Medulla oblongata (tissue), 1 donor: ENCODE results near the gene DUS1L.

Source experiments
- DNase-seq: peaks from one replicate; pipeline ENCODE4 v3.0.0-alpha.2; 2015; ENCODE audit errors: extremely low spot score

The DUS1L gene

DNA sequence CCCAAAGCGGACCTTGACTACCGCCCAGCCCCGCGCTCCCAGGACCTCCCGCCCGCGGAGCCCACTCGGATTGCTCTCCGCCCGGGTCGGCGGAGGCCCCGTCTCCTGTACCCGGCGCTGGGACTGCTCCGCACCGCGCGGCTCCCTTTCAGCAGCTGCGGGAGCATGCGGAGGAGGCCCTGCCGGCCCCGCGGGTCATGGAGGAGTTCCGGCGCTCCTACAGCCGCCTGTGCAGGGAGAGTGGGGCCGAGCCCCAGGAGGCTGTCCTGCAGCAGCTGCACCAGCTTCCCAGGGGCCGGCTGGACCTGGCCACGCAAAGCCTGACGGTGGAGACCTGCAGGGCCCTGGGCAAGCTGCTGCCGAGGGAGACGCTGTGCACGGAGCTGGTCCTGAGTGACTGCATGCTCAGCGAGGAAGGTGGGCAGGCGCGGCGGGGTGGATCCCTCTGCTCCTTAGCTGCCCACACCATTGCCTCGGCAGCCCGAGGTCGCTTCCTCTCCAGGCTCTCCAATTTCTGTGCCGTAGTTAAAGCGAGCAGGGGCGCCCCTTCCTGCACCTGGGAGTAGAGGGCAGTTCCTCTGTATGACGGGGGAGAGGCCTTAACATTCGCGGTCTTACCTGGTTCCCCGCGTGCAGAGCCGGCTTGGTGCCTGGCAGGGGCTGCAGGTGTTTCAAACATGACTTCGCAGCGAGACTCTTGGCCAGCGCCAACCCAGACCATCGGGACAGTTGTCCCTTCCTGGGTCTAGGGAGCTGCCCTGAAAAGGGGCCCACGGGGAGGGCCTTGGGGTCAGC is 42.0 kb downstream of the DUS1L start:
- DNase-seq = no peak

DNA sequence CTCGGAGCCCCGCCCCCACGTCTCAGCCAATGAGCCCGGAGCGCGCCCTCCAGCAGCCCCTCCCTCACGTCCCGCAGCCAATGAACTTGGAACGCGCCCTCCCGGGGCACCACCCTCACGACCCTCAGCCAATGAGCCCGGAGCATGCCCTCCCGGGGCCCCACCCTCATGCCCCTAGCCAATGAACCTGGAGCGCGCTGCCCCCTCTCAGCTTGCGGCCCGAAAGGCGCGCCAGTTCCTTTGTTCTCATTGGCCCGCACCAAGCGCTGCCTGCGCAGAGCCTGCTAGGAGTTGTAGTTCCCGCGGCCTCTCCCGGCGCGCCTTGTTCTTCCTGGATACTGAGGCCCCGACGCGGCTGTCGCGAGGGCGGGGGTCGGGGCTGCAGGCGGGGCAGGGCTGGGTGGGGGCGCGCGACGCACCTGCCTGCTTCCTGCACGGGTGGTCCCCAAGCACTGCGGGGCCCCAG is 42.6 kb downstream of the DUS1L start, which contains the start of gene LRRC45:
LRRC45 (plus strand) TSS at position 325 of the 466 bp plus-strand sequence. CDS start 339 bp downstream, outside the sequence.
- peak; percentile 99 for DNase-seq

DNA sequence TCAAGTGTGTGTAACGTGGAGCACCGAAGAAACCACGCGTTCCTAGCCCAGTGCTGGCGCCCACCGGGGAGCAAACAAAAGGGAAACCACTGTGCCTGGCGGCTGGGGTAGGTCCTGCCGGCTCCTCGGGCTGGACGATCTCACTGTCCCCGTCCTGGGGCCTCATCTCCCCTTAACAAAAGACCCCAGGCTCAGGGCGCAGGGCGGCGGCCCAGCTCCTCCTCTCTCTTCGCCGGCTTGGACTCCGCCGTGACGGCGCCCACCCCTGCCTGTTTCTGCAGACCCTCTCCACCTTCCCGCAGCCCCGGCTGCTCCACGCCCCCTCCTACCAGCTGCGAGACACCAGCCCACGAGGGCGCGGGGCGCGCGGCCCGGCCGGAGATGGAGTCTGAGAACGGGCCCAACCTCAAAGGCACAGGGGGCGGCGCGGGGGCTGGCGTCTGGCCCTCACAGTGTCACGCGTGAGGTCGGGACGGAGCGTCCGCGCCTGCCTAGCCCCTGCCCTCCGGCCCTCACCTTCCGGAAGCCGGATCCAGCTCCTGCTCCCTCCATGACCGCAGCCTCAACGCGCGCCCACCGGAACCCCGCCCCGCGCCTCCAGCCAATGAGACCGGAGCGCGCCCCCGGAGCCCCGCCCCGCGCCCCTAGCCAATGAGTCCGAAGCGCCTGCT is 43.2 kb downstream of the DUS1L start, which contains the start of gene CENPX:
CENPX (minus strand) TSS at position 569 of the 671 bp plus-strand sequence; CDS start at position 552, 17 bp downstream.
- DNase-seq = no peak

DNA sequence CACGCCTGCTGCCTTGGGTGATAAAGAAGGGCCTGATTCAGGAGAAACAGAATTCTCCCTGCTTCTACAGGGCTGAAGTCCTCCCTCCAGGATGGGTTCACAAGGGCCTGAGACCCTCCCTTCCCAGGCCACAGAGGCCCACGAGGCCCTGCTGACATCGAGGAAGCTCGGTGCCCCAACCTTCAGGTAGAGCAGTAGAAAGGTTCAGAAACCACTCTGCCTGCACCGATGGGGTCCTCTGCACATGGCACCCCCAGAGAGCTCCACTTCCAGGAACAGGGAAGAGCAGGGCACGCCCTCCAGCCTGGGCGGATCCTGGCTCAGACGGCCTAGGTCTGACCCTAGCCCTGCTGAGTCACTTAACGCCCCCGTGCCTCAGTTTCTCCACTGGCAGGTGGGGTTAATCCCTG is 43.7 kb downstream of the DUS1L start:
- DNase-seq = no peak

DNA sequence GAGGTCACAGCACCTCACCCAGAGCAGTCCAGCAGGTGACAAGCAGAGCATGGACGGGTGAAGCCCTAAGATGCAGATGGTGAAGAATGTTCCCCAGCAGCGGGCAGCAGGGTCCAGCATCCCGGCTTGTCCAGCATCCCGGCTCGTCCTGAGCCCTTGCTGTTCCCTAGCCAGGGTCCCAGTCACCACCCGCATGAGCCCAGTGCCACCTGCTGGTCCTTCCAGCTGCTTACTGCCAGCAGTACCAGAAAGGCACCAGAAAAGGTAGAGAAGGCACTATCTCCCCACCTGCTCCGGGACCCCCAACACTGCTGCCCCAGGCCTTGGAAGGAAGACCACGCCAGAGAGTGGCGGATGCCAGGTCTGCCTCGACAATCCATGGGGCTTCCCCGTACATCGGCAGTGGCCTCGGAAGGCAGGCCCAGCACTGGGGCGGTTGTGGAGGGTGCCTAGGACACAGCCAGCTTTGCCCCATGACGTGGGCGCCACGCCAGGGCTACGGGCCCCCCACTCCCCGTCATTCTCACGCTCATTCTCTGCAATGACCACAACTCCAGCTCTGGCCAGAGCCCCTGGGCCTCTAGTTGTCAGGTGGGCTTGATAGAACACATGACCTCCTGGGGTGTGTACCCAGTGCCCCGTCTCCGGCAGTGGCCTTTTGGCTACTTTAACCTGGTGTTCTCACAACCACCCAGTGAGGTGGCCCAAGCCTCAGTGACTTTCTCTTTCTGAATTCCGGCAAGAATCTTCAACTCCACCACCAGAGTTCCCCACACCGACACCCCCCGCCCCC is 44.3 kb downstream of the DUS1L start:
- peak; percentile 82 for DNase-seq

DNA sequence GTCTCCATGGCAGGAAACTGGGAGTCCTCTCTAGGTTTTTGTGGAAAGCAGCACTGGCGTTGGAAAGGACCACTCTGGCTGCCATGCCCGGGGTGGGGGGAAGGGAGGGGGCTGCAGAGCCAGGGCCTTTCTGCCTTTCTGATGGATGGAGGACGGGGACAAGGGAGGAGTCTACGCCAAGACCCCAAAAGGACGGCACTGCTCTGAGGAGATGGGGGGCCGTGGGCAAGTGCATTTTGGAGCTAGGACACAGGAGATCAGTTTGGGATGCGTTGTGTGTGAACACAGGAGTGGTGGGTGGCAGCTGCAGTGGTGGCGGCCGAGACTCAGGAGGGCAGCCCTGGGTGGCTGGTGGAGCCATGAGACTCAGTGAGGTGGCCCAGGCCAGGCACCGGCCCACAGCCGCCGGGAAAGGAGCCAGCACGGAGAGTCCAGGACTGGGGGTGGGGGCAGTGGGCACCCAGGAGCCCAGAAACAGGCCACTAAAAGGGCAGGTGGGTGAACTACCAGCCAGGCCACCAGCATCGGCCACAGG is 45.0 kb downstream of the DUS1L start:
- peak; percentile 29 for DNase-seq

DNA sequence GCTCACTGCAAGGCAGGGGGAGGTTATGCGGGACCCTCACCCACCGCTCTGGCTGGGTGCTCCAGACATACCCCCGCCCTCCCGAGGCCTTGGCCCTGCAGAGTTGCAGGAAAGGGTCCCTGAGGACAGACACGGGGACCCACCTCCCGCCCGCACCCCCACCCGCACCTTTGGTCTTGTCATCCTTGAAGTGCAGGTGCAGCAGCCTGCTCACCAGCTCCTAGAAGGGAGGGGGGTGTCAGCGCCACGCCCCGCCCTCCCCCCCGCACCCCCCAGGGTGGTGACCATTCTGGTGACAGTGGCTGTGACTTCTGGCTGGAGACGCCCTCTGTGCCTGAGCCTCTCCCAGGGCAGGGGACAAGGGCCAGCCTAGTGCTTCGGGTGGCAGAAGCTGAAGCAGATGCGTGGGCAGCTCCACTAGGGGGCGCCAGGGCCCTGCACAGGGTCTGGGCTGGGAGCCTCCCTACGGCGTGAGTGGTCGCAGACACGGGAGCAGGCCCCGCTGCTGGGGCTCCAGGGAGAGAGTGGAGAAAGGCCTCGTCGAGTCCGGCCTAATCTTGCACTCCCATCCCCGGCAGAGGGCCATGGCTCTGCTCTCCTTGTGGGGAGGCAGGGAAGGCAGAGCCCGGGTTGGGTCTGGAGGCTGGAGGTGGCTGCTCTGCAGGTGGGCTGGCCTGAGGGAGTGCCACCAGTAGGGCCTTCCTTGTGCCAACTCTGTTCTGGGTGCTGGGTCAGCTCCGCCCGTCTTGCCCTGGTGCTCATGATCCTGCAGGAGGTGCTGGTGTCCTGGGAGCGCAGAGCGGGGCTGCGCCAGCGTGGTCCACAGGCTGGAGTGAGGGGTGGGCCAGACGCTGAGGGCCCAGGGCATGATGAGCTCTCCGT is 45.7 kb downstream of the DUS1L start:
- no peak for DNase-seq

DNA sequence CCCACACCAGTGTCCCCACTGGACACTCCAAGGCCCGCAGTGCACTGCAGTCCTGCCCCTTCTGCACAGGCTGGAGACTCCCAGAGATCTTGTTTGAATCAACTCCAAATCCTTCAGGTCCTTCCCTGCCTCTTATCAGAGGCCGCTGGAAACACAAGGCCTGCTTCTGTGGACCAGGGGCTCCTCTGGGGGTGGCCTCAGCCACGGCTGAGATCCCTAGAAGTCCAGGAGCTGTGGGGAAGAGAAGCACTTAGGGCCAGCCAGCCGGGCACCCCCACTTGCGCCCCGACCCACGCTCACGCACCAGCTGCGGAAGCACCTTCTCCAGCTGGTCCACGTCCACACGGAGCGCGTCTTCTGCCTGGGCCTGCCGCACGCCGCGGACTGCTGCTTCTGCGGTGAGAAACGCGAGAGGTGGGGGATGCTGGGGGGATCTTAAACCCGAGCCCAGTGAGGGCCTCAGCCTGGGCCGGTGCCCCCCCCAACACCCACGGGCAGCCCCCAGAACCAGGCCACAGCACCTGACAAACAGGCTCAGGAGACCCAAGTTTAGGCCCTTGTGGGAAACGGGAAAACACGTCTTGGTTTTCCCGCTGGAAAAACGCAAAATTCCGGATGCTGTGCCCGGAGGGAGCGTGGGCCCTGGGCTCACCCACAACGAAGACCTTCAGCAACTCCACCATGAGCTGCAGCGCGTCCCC is 46.5 kb downstream of the DUS1L start:
- DNase-seq = no peak

DNA sequence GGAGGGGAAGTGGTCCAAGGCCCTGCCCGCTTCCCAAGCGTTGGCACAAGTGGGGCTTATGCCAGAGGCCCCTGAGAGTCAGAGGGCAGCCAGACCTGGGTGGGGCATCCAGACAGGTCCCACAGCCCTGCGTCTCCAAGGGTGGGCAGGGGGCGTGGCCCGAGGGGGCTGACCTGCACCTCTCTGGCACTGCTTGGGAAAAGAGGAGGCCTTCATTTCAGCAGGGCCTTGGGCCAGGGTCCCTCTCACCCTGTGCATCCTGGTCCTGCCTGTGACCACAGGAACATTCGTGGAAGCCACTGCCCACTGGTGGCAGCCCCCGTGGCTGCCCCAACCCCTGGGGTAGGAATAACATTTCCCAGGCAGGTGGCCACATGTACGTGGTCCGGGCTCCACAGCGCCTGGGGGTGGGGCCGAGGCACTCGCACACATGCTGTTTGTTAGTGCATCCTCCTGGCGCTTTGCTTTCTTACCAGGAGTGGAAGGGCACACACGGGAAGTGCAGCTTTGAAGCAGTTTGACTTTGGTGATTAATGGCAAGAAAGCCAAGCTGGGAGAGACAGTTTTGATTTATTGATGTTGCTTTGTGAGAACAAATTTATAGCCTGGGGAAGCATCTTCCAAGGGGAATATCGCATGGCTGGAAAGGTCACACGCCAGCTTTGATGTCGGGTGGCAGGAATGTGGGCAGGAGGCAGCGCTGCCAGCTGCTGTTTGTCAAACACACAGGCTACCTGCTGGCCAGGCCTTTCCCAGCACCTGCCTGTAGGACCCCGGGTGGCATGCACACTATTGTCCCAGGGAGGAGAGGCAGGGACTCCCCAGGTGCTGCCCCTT is 47.2 kb downstream of the DUS1L start:
- no peak for DNase-seq

DNA sequence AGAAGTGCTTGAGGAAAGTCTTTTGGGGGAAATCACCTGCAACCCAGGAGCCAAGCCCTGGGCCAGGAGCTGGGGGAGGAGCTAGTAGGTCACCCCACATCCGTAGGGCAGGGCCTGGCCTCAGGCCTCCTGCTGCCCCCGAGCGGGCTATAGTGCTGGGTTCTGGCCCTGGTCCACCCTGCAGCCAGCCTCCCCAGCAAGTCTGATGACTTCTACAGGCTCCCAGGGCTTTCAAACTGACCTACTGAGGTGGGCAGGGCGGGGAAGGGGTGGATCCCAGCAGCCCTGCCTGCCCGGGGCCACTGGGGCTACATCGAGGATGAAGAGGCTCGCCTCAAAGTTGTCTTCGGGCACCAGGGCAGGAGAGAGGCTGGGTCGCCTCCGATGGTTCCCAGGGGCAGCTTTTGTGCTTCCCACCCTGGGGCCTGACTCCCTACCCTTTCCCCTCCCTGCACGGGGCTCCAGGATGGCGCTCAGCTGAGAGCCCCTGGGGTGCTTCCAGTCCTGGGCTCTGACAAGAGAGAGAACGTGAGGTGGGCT is 47.9 kb downstream of the DUS1L start:
- no peak for DNase-seq

DNA sequence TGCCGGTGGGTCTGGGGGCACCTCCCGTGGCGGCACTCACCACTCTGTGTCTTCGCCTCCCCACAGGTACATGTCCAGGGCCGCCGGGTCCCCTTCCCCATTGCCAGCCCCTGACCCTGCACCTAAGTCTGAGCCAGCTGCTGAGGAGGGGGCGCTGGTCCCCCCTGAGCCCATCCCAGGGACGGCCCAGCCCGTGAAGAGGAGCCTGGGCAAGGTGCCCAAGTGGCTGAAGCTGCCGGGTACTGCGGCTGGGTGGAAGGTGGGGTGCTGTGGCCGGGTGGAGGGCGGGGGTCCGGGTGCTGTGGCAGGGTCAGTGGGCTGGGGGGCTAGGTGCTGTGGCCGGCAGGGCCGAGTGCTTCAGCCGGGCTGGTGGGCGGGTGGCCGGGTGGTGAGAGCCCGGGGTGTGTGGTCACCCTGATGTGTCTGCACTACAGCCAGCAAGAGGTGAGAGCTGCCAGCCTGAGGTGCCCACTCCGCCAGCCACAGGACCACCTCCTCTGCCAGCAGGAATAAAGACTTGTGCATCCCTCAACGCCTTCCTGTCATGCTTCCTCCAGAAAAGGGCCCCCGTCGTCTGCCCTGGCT is 48.6 kb downstream of the DUS1L start:
- DNase-seq = no peak

DNA sequence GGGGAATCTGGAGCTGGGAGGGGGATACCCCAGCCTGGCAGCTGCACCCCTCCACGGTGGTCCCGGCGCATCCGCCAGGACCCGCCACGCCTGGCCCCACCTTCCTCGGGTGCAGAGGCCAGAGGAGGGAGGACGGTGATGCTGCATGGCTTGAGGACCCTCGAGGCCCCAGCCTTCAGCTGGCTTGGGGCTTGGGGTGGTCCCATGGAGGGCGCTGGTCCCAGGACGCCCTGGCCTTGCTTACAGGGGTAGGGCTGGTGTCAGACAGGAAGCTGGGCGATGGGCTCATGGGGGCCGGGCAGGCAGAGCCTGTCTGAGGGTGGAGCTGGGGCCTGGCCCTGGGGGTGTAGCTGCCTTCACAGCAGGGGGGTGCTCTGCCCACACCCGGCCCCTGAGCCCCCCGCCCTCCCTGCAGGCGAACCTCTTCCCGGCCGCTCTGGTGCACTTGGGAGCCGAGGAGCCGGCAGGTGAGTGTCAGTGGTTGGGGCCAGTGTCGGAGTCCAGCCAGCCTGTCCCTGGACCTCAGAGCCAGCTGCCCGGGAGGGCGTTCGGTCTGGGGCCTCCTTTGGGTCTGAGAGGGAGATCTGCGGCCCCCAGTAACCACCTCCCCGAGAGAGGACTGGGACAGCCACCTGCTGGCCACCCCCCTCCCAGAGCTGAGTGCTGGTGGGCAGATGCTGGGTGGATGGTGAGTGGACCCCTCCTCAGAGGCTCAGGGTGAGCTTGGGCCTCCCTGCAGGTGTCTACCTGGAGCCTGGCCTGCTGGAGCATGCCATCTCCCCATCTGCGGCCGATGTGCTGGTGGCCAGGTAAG is 49.3 kb downstream of the DUS1L start:
- no peak for DNase-seq

DNA sequence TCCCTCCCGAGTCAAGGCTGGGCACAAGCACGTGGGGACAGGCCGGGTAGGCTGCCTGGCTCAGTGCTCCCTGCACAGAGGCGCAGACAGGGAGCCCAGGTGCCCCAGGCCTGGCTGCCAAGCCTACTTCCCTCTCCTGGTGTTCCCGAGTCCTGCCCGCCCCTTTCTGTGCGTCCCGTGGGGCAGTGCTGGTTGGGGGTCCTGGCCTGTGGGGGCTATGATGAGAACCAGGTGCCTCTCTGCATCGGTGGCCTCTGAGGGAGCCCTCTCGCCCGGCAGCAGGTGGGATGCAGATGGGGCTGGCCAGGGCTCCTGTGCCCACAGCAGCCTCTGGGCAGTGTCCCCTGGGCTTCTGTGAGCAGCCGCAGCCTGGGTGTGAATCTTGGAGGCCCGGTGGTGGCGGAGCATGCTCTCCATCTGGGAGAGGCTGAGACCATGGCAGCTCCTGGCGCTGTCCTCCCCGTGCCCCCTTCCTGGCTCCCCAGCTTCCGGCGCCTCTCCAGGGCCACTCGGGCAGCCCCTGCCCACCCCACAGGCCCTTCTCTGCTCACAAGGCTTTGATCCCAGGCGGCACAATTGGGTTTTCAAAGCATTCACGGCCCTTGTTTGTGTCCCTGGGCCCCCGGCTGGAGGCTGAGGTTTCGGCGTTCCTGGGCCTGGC is 50.2 kb downstream of the DUS1L start:
- no peak for DNase-seq

DNA sequence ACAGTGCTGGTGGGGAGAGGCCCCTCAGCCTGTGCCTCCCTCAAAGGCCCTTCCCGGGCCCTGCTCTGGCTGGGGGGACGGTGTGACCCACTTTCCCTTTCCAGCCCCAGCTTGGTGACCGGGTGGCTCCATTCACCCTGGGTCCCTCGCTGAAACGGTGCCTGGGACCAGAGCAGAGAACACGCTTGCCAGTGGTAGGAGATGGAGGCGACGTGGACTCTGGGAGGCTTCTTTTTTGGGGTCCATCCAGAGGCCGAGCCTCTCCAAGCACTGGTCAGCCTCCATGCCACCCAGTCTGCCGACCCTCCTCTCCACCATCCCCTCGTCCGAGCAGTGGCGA is 50.7 kb downstream of the DUS1L start:
- DNase-seq = no peak

DNA sequence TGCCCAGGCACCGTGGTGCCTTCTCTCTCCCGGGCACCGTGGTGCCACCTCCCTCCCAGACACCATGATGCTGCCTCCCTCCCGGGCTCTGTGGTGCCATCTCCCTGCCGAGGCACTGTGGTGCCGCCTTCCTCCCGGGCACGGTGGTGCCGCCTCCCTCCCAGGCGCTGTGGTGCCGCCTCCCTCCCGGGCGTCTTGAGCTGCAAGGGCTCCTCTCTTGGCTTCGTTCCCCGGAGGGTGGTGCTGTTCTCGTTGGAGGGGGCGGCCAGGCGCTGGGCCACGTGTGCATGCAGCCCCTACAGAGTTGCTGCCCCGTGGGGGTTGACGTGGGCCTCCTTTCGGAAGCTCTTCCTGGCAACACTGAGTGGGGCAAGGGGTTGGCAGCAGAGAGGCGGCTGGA is 51.2 kb downstream of the DUS1L start:
- no peak for DNase-seq

DNA sequence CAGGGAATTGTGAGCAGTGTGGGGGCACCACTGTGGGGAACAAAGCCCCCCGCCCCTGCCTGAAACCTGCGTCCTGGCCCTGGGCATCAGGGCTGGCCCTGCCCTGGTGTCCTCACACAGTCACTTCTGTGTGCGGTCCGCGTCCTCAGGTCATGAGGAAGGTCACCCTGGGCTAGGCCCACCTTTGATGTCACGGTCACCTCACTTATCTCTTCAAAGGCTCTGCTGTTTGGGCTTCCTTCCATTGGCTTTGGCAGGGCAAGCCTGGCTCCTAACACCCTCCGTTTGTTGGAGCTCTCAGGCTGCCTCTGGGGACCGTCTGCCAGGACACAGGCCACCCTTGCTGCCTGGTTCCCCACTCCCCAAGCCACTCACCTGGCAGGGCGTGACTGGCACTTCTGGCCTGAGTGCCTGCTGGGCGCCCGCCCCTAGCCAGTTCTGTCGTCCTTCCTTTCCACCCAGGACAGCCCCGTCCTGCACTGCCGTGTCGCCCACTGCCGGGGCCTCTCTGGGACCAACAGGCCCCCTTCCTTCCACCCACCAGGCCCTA is 51.8 kb downstream of the DUS1L start:
- no peak for DNase-seq

DNA sequence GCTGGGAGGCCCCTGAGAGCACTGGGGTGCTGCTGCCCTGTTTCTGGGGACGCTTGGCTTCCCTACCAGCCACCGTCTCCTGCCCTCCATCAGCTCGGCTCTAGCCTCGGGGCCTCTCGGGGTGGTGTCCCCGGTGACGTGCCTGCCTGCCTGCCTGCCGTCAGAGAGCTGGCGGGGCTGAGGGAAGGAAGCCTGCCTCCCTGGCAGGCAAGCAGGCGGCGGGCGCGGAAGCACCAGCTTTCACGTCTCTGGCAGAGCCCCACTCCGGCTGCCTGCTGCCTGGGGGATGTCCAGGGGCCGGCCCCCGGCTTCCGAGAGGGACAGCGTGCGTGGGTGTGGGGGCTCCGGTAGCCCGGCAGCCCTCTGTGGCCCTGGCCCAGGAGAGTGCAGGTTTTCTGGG is 52.3 kb downstream of the DUS1L start:
- DNase-seq = peak; percentile 56
